Ammon's horn (tissue), 1 donor: ENCODE data around the gene FGF5.
"Not testable (repeated sequence)": the region's sequence is repeated elsewhere in the genome, so short reads cannot be mapped to it uniquely, and the experiment has no call there.

ENCODE experiments used
- DNase-seq: peaks from one replicate; pipeline ENCODE4 v3.0.0-alpha.2; 2016; ENCODE audit warnings: low spot score

FGF5 gene

DNA sequence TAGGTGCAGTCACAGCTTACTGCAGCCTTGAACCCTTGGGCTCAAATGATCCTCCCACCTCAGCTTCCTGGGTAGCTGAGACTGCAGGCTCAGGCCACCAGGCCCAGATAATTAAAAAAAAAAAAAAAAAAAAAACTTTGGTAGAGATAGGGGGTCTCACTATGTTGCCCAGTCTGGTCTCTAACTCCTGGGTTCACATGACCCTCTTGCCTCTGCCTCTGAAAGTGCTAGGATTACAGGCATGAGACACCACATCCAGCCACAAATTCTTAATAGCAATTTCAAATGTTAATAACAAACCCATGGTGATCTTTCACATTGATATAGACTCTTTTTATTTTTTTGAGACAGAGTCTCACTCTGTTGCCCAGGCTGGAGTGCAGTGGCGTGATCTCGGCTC is 12.3 kb upstream of the FGF5 start:
- no peak for DNase-seq

DNA sequence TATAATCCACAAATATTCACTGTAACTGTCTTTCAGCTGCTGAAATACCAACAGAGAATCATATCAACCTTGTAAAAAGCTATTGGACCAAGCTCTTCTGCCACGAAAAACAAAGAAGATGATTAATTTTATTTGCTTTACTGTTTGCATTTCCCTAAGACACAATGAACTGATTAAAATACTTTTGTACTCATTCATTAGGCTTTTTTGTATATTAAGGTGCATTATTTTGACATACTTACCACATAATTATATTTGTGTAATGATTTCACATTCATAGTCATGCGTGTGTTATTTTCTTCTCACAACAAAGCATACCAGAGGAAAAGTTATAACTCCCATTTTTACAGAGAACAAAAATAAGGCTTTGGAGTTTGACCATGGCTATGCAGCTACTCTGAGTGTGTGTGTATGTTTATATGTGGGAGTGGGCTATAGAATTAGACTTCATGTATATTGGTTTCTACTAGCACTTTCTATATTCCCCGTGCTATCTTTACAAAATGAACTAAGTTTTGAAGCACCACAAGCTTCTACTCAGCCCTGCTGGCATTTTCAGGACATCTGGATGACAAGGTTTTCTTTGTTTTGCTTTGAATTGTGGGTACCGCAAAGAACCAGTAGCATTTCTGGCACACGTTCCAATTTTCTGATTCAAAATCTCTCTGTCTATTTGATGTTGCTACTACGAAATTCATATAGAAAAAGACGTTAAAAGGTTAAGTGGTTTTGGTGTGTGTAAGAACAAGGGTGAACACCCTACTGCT is 11.0 kb upstream of the FGF5 start:
- DNase-seq = no peak

GRCh38 chr4:80257851-80258250 is 8.6 kb upstream of the FGF5 start:
- no peak for DNase-seq

- DNase-seq = no peak
These were observed 7.5 kb upstream of the FGF5 start for GRCh38 chr4:80259012-80259411.

- DNase-seq = no peak
These were observed 6.6 kb upstream of the FGF5 start for GRCh38 chr4:80259817-80260216.

GRCh38 chr4:80261989-80262600 is 4.4 kb upstream of the FGF5 start:
- DNase-seq = no peak

DNA sequence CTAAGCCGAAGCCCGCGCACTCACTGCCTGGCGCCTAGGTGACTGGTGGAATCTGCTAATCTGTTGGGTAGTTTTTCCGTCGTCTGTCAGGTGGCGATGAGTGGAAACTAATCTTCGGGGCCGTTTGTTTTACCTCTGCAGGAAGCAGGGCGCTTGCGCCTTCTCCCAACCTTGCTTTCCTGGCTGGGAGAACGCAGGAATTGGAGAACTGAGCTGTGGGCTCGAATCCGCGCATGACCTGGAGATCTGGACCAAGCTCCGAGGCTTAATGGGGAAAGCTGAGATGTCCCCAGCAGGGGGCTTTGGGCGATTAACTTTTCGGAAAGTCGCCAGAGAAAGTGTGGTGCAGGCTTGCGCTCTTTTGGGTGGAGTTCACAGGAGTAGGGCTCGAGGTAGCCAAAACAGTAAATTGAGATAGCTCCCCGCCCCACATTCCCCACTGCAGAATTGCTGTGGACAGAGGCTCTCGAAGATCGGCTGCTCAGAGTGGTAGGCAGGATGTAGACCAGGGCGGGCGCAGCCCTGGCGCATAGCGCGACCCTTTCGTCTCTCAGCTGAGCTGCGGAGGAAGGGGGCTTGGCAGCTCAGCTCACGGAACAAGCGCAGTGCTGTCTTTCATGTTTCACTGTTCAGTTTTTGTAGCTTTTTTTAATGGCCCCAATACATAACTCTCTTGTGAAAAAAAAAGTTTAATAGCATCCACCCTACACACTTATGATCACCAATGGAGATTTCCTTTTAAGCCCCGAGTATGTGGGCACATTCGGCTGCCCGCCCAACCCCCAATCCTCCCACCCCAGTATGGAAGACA is 2.7 kb upstream of the FGF5 start:
- no peak for DNase-seq

DNA sequence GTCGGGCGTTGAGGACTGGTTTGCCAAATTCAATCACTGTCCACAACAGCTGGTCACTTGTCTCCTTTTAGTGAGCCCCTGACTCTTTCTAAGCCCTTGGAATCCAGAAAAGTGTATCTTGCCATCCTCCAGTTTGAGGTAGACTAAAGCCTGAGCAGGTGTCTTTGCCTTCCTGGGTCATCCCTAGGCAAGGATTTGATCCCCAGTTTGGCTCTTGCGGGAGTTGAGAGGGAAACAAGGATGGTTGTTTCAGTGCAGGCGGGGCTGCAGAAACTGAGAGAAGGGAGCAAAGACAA is 2.2 kb upstream of the FGF5 start:
- no peak for DNase-seq

DNA sequence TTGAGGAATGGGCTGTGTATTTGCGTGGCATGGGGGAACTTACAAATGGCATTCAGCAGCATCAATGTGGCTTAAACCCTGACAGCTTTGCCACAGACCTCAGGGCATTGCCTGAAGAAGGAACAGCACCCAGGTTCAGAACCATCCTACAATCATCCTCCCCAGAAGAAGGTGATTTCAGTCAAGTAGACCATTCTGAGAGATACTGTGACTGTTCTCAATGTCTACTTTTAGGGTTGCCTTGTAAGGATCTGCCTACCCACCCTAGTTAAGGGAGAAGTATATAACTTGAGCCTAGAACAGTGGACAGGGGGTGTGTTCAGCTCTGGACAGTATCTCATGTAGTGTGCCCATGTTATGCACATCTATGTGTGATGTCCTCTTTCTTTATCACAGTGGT is 1.6 kb upstream of the FGF5 start:
- DNase-seq = no peak

DNA sequence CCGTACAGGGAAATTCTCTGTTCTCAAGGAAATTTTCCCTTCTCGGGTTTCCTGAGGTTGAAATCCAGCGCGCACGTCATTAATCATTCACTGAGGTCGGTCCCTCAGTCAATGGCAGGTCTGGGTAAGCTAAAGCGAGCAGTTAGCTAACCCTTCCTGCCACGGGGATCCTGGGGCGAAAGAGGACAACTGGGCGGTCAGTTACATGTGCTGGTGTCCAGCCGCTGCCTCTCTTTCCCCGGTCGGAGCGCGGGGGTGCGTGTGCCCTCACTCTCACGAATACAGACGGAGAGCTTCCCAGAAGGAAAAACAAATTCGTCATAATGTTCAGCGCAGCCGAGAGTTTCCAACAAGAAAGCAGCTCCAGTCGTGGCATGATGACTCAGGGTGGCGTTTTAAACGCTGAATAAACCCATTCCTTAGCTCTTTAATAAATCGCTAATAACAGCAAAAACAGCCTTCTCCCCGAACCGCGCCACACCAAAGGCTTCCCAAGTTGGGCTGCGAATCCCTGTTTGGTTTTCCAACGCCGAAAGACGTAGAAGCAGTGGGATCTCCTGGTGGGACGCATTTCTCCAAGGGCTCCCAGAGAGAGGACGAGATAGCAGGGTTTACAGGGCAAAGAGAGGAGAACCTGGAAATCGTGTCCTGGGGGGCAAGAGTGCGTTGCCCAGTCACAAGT is 752 bp upstream of the FGF5 start:
- no peak for DNase-seq

GRCh38 chr4:80266902-80267380 is 477 bp downstream of the FGF5 start:
- no peak for DNase-seq

- DNase-seq = no peak
These were observed 1.8 kb downstream of the FGF5 start for GRCh38 chr4:80268081-80268823.

- DNase-seq = no peak
These were observed 2.5 kb downstream of the FGF5 start for GRCh38 chr4:80268936-80269335.

GRCh38 chr4:80270321-80270720 is 3.9 kb downstream of the FGF5 start:
- no peak for DNase-seq

DNA sequence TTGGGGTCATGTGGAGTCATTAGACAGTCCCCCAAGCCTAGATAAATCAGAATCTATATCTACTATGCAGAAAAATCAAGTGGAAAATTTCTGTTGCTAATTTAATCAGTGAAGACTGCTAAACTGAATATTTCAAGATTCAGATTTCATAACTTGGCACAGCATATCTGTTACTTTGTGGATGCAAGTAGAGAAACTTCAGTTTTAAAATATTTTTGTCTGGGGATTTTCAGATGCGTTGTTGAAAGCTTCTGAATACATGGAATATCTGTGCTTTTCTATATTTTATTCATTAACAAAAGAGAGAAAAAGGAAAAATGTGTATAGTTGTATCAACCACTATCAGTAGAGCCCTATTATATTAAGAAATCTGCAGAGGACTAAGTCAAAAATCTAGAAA is 4.4 kb downstream of the FGF5 start:
- no peak for DNase-seq

DNA sequence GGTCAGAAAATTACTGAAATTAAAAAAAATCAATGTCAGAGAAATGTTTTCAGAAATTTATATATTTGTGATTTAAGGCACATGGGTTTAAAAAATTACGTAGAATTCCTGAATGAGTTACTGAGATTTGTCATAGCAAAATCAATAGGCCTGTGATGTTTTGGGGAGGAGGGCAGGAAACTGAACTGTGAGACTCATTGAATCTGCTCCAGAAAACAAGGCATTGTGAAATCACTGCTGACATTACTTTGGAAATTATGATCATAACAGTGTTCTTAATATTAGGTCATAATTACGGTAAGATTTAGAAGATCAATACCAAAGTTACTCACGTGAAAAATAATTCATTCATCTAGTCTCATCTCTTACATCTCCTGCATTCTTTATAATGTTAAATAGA is 5.3 kb downstream of the FGF5 start:
- DNase-seq = no peak

GRCh38 chr4:80276931-80277330 is 10.5 kb downstream of the FGF5 start:
- DNase-seq = no peak

DNA sequence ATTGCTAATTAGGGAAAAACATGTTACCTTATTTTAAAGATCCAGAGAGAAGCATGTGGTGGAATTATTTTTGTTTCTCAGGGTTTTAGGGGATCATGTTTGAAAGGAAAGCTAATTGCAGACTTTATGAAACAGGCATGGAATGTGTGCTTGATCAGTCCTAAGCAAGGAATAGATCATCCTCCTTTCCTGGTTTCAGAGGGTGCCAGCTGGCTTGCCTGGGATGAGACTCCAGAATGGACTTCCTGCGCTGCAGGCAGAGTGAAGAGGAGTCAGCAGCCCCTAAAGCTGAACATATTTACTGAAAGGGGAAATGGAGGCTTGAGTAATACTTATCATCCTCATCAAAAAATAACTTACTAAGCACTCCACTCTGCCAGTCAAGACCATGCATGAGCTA is 13.3 kb downstream of the FGF5 start:
- DNase-seq = no peak

DNA sequence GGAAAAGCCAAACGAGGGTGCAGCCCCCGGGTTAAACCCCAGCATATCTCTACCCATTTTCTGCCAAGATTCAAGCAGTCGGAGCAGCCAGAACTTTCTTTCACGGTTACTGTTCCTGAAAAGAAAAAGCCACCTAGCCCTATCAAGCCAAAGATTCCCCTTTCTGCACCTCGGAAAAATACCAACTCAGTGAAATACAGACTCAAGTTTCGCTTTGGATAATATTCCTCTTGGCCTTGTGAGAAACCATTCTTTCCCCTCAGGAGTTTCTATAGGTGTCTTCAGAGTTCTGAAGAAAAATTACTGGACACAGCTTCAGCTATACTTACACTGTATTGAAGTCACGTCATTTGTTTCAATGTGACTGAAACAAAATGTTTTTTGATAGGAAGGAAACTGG is 20.0 kb downstream of the FGF5 start:
- DNase-seq = no peak

- DNase-seq = not testable (repeated sequence)
These were observed 24.2 kb downstream of the FGF5 start for GRCh38 chr4:80290665-80291064.

- no peak for DNase-seq
These were observed 27.7 kb downstream of the FGF5 start for GRCh38 chr4:80294206-80294605.

DNA sequence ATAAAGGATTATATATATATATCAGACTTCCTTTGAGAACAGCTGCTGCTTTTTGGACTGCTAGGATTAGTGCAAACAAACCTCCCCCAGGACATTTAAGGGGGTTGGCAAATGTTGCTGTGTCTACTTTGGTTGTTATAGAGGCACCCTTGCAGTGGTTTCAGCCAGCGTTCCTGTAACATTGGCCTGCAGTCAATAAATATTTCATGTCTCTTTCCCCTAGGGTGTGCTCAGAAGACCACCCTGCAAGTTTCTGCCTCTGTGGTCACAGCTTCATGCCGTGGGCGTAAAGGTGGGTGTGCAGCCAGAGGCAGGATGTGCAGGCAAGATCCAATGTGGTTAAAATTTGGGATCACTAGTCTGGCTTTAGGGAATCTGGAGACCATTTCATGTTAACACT is 28.9 kb downstream of the FGF5 start:
- no peak for DNase-seq
